Nephron progenitor cell (in vitro differentiated cells): ENCODE data around the gene HOXD3.
A peak's percentile ranks its signal among the peaks of the same experiment; 100 is the strongest.

ENCODE experiments used
- DNase-seq: peaks from one replicate; pipeline ENCODE4 v3.0.0; 2021
- H3K27ac Mint-ChIP-seq: 2 replicates; pipeline ENCODE4 v1.8.0; 2021; ENCODE audit warnings: mild to moderate bottlenecking, moderate library complexity, mixed read lengths
- H3K27me3 Mint-ChIP-seq: 2 replicates; pipeline ENCODE4 v1.8.0; 2021; ENCODE audit warnings: mild to moderate bottlenecking, low read depth, mixed read lengths; ENCODE audit not compliant: poor library complexity
- H3K36me3 Mint-ChIP-seq: 2 replicates; pipeline ENCODE4 v1.8.0; 2021; ENCODE audit warnings: low read depth, mixed read lengths
- H3K4me1 Mint-ChIP-seq: 2 replicates; pipeline ENCODE4 v1.8.0; 2021; ENCODE audit warnings: mixed read lengths
- H3K4me3 Mint-ChIP-seq: 2 replicates; pipeline ENCODE4 v1.8.0; 2021; ENCODE audit warnings: mild to moderate bottlenecking, moderate library complexity, mixed read lengths
- H3K9me3 Mint-ChIP-seq: 2 replicates; pipeline ENCODE4 v1.8.0; 2021; ENCODE audit warnings: mild to moderate bottlenecking, moderate library complexity, mixed read lengths
- TF ChIP-seq, protein P1 (sequence below): fragments of 200-600 bp; sonication (generic); IDR thresholded peaks from 2 replicates; pipeline ENCODE4 v1.5.0; 2021; ENCODE audit warnings: antibody characterized with exemption

Gene HOXD3

DNA sequence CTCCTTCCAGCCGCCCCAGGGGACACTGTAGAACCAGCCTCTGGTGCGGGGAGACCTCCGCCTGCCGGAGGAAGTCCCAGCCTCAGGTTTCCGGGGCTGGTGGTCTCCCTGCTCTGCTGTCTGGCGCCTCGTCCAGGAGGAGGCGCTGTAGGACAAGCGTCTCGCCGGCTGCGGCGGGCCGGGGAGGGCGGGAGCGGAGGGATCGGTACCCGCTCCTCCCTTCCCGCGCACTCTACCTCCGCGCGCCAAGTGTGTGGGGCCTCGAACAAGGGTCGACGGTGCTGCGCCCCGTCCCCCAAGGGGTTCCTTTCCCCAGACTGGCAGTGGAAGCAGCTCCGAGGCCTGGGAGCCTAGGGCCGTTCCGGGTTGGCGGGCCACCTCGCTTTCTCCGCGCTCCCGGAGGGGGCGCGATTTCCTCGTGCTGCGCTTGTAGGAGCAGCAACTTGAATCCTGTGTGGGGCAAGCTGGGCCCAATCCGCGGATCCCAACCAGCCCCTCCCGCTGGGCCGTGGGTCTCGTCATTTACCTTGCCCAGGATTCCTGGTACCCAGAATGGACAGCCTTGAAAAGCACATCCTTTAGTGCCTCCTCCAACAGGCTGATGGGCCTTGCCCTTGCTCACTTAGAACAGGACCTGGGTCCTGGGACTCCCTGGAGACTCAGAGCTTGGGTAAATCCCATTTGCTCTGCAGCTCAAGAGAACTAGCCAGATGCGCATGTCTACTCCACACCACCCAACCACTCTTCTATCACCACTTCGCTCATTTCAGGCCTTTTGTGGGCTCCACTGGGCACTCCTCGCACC, 16.4 kb upstream of the HOXD3 start:
- Mint-ChIP-seq H3K4me3 (peak overlapping the region; percentile 100), H3K4me1 (peaks cover 54% of the 10 kb centered on the region), H3K27me3 (peaks cover 8% of the 10 kb centered on the region), H3K36me3 (peaks cover 53% of the 10 kb centered on the region), H3K27ac (peak overlapping the region; percentile 97), H3K9me3 (no peaks in the 10 kb centered on the region)
- TF ChIP-seq, protein P1, sequence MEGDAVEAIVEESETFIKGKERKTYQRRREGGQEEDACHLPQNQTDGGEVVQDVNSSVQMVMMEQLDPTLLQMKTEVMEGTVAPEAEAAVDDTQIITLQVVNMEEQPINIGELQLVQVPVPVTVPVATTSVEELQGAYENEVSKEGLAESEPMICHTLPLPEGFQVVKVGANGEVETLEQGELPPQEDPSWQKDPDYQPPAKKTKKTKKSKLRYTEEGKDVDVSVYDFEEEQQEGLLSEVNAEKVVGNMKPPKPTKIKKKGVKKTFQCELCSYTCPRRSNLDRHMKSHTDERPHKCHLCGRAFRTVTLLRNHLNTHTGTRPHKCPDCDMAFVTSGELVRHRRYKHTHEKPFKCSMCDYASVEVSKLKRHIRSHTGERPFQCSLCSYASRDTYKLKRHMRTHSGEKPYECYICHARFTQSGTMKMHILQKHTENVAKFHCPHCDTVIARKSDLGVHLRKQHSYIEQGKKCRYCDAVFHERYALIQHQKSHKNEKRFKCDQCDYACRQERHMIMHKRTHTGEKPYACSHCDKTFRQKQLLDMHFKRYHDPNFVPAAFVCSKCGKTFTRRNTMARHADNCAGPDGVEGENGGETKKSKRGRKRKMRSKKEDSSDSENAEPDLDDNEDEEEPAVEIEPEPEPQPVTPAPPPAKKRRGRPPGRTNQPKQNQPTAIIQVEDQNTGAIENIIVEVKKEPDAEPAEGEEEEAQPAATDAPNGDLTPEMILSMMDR, result peak; percentile 94
- peak; percentile 92 for DNase-seq

DNA sequence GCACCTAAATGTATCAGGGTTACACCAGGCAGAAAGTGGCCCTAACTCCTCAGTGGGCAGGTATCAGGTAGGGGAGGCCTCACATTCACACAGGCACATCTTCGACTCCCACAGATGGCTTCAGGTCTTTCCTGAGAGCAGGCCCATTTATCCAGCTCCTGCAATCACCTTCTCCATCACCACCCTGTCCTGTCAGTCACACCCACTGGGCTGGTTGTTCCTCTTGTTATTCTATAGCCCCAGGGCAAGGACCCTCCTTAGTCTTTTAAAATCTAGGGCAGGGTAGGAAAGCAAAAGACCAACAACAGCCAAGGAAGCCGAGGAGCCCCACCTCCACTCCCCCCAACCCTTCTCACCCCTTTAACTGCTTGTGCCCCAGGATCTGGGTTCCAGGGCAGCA, 14.8 kb upstream of the HOXD3 start:
- TF ChIP-seq, protein P1, result no peak
- Mint-ChIP-seq H3K27ac (peak overlapping the region; percentile 97), H3K9me3 (no peaks in the 10 kb centered on the region), H3K27me3 (peaks cover 2% of the 10 kb centered on the region), H3K4me3 (peak overlapping the region; percentile 100), H3K4me1 (peaks cover 59% of the 10 kb centered on the region), H3K36me3 (peaks cover 65% of the 10 kb centered on the region)
- DNase-seq, result no peak

DNA sequence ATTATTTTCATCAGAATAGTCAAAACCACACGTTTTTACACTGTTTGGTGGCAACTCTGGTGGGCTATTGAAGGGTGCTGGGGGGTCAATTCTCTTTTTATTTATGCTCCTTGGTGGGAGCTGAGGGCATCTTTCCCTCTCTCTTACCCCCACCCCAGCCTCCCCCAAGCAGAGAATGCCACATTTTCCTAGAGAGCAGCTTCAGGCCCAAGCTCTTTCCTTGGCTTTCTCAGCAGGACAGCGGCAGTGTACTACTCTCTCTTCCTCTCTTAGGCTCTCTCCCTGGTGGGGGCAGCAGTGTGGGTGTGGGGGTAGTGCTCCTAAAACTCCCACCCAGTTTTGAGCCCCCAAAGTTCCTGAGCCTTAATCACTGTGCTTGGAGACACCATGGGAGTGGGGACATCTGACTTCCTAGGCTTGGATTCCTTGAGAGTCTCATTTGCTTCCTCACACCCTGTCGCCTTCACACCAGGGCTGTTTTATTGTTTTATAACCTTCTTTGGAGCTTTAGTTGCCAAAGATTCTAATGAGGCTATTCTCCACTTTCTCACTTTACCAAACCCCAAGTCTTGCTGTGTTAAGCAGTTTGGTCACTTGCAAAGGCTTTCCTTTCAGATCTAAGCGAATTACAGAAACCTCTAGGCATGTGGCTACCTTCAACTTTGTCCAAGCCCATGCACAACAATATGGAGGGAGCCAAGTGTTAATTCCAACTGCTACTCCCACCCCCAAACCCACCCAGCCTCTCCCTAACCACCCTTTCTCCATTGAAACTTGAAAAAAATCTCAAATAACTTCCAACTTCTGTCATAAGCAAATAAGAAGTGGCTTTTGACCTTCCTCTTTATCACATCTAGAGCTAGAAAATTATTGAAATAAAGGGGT, 11.8 kb upstream of the HOXD3 start:
- Mint-ChIP-seq H3K36me3 (peaks cover 66% of the 10 kb centered on the region), H3K27me3 (peaks cover 2% of the 10 kb centered on the region), H3K4me1 (peaks cover 71% of the 10 kb centered on the region), H3K9me3 (no peaks in the 10 kb centered on the region), H3K27ac (peak overlapping the region; percentile 97), H3K4me3 (peak overlapping the region; percentile 100)
- DNase-seq, result no peak
- TF ChIP-seq, protein P1, result no peak

DNA sequence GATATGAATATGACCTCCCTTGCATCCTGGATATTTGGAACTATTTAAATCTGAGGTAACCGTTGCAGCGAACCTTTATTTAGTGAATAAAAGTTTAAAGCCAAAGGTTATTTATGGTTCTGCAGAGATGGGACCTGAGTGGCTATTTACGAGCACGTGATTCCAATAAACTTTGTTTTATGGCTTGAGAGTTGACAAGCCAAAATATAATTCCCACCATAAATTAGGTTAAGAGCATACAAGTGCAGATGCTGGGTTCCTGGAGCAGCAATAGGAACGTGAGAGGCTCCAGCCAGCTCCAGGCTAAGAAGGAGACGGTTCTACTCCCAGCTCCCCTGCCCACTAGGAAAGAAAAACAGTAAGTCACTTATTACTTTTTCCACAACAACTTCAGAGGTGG, 11.0 kb upstream of the HOXD3 start:
- TF ChIP-seq, protein P1, result no peak
- H3K4me1 Mint-ChIP-seq, result peaks cover 75% of the 10 kb centered on the region
- H3K4me3 Mint-ChIP-seq, result peak overlapping the region; percentile 100
- DNase-seq, result no peak
- H3K27ac Mint-ChIP-seq, result peak overlapping the region; percentile 97
- H3K27me3 Mint-ChIP-seq, result peaks cover 2% of the 10 kb centered on the region
- H3K36me3 Mint-ChIP-seq, result peaks cover 71% of the 10 kb centered on the region
- H3K9me3 Mint-ChIP-seq, result no peaks in the 10 kb centered on the region

DNA sequence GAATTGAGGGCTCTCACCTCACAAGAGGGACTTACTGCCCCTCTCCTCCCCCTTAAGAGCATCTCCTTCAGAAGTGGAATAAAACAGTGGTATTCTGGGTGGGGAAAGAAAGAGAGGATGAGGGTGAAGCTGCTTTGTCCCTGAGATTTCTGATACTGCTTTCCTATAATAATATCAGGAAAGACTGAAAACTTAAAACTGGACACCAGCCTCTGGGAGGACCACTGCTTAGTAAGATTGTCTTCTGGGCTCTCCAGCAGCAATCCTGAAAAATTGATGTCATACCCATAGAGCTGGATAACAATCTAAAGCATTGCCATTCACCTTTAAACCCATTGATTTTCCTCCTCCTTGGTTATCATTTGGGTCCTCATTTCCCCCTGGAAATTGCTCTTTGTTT, 10.5 kb upstream of the HOXD3 start:
- DNase-seq, result no peak
- no peaks in the 10 kb centered on the region for H3K9me3 Mint-ChIP-seq
- H3K27me3 Mint-ChIP-seq, result peaks cover under 1% of the 10 kb centered on the region
- peak overlapping the region; percentile 97 for H3K27ac Mint-ChIP-seq
- H3K4me1 Mint-ChIP-seq, result peaks cover 73% of the 10 kb centered on the region
- H3K4me3 Mint-ChIP-seq, result peak overlapping the region; percentile 100
- TF ChIP-seq, protein P1, result no peak
- peaks cover 70% of the 10 kb centered on the region for H3K36me3 Mint-ChIP-seq
